Endothelial cell of hepatic sinusoid (primary cell): Measurements from ENCODE around the gene HIVEP2.
"Not testable (repeated sequence)": the region's sequence is repeated elsewhere in the genome, so short reads cannot be mapped to it uniquely, and the experiment has no call there.

Experiments used
- in situ Hi-C: cut with HindIII; loops from 2 replicates; pipeline ENCODE4 v1.10.0; 2017; ENCODE audit warnings: low sequenced_read_pairs

Gene HIVEP2

GRCh38 chr6:142945049-142945445 lies at the start of gene HIVEP2:
TSS of gene HIVEP2 (minus strand) at chr6:142945176. CDS start at chr6:142774738, 170,438 bp downstream.
- in situ Hi-C loops: no loop called here

- in situ Hi-C loops: no loop called here
These were observed 49.0 kb upstream of the HIVEP2 start for GRCh38 chr6:142993977-142994376.

GRCh38 chr6:142987490-142987889 lies 42.5 kb upstream of the HIVEP2 start:
- in situ Hi-C loops: no loop called here

GRCh38 chr6:142985281-142985680 lies 40.3 kb upstream of the HIVEP2 start:
- in situ Hi-C loops: no loop called here

GRCh38 chr6:142984386-142984785 lies 39.4 kb upstream of the HIVEP2 start:
- in situ Hi-C loops: no loop called here

GRCh38 chr6:142975365-142975764 lies 30.4 kb upstream of the HIVEP2 start:
- in situ Hi-C loops: no loop called here

GRCh38 chr6:142970941-142971340 lies 26.0 kb upstream of the HIVEP2 start:
- in situ Hi-C loops: not testable (repeated sequence)

- in situ Hi-C loops: no loop called here
These were observed 23.6 kb upstream of the HIVEP2 start for GRCh38 chr6:142968601-142969000.

GRCh38 chr6:142966294-142966693 lies 21.3 kb upstream of the HIVEP2 start:
- in situ Hi-C loops: no loop called here

- in situ Hi-C loops: no loop called here
These were observed 20.2 kb upstream of the HIVEP2 start for GRCh38 chr6:142965164-142965563.

GRCh38 chr6:142960098-142960497 lies 15.1 kb upstream of the HIVEP2 start:
- in situ Hi-C loops: no loop called here

- in situ Hi-C loops: no loop called here
These were observed 13.4 kb upstream of the HIVEP2 start for GRCh38 chr6:142958343-142958742.

- in situ Hi-C loops: no loop called here
These were observed 11.8 kb upstream of the HIVEP2 start for GRCh38 chr6:142956726-142957125.

- in situ Hi-C loops: no loop called here
These were observed 9.9 kb upstream of the HIVEP2 start for GRCh38 chr6:142954844-142955243.

- in situ Hi-C loops: no loop called here
These were observed 8.6 kb upstream of the HIVEP2 start for GRCh38 chr6:142953373-142954273.

GRCh38 chr6:142952614-142953013 lies 7.6 kb upstream of the HIVEP2 start:
- in situ Hi-C loops: no loop called here

GRCh38 chr6:142950291-142950690 lies 5.3 kb upstream of the HIVEP2 start:
- in situ Hi-C loops: no loop called here

- in situ Hi-C loops: no loop called here
These were observed 2.9 kb upstream of the HIVEP2 start for GRCh38 chr6:142947714-142948480.

GRCh38 chr6:142946924-142947713 lies 2.1 kb upstream of the HIVEP2 start:
- in situ Hi-C loops: no loop called here

GRCh38 chr6:142946181-142946923 lies 1.4 kb upstream of the HIVEP2 start:
- in situ Hi-C loops: no loop called here
